Neural progenitor cell (in vitro differentiated cells): ENCODE measurements around the gene MED14. TPM values are rescaled to one million over a fixed set of nuclear protein-coding genes. Genes with fewer than 3 reads are reported as not detected.
A peak's percentile ranks its signal among the peaks of the same experiment; 100 is the strongest.

Source experiments
- DNase-seq: peaks from one replicate; pipeline ENCODE4 v3.0.0-alpha.2; 2016; ENCODE audit warnings: low spot score
- H2AFZ ChIP-seq: fragments of 200-600 bp; sonication (generic); replicated peaks from 2 replicates; pipeline ENCODE4 v1.6.1; 2016; ENCODE audit warnings: antibody characterized with exemption
- H3F3A ChIP-seq: fragments of 200-600 bp; sonication (generic); 2 replicates; pipeline ENCODE4 v1.6.1; 2016; ENCODE audit warnings: antibody characterized with exemption, low read depth
- H3K27ac ChIP-seq: fragments of 200-600 bp; sonication (generic); 2 replicates; pipeline ENCODE4 v1.5.1; 2016; ENCODE audit warnings: mild to moderate bottlenecking
- H3K27me3 ChIP-seq: fragments of 200-600 bp; sonication (generic); 2 replicates; pipeline ENCODE4 v1.6.1; 2016; ENCODE audit warnings: mild to moderate bottlenecking, moderate library complexity
- H3K36me3 ChIP-seq: fragments of 200-600 bp; sonication (generic); 2 replicates; pipeline ENCODE4 v1.5.1; 2016
- H3K4me1 ChIP-seq: fragments of 200-600 bp; sonication (generic); 2 replicates; pipeline ENCODE4 v1.6.1; 2016; ENCODE audit warnings: mixed run types
- H3K4me2 ChIP-seq: fragments of 200-600 bp; sonication (generic); 2 replicates; pipeline ENCODE4 v1.6.1; 2016
- H3K4me3 ChIP-seq: fragments of 200-600 bp; sonication (generic); 2 replicates; pipeline ENCODE4 v1.5.1; 2016
- H3K79me2 ChIP-seq: fragments of 200-600 bp; sonication (generic); 2 replicates; pipeline ENCODE4 v1.6.1; 2016; ENCODE audit warnings: low read depth
- H3K9ac ChIP-seq: fragments of 200-600 bp; sonication (generic); 2 replicates; pipeline ENCODE4 v1.6.1; 2016
- H3K9me3 ChIP-seq: fragments of 200-600 bp; sonication (generic); 2 replicates; pipeline ENCODE4 v1.5.1; 2016; ENCODE audit warnings: low read depth
- H4K20me1 ChIP-seq: fragments of 200-600 bp; sonication (generic); 2 replicates; pipeline ENCODE4 v1.6.1; 2016; ENCODE audit warnings: low read depth
- H3K27ac Mint-ChIP-seq: 3 replicates; pipeline ENCODE4 v1.8.0; 2021; ENCODE audit warnings: mixed read lengths
- H3K27me3 Mint-ChIP-seq: 2 replicates; pipeline ENCODE4 v1.8.0; 2022; ENCODE audit warnings: low read depth, mild to moderate bottlenecking, inconsistent platforms, moderate library complexity, mixed read lengths; ENCODE audit not compliant: insufficient read depth
- H3K36me3 Mint-ChIP-seq: 3 replicates; pipeline ENCODE4 v1.8.0; 2021; ENCODE audit warnings: mixed read lengths
- H3K4me1 Mint-ChIP-seq: 3 replicates; pipeline ENCODE4 v1.8.0; 2021; ENCODE audit warnings: mixed read lengths
- H3K4me3 Mint-ChIP-seq: 3 replicates; pipeline ENCODE4 v1.8.0; 2021; ENCODE audit warnings: mild to moderate bottlenecking, moderate library complexity, mixed read lengths
- H3K9me3 Mint-ChIP-seq: 3 replicates; pipeline ENCODE4 v1.8.0; 2020; ENCODE audit warnings: mixed read lengths
- EZH2 ChIP-seq: fragments of 200-600 bp; sonication (generic); IDR thresholded peaks from 2 replicates; pipeline ENCODE4 v1.6.1; 2017; ENCODE audit warnings: antibody characterized with exemption, mild to moderate bottlenecking, moderate library complexity
- EZH2phosphoT487 ChIP-seq: fragments of 200-600 bp; sonication (generic); IDR thresholded peaks from 2 replicates; pipeline ENCODE4 v1.6.1; 2017; ENCODE audit warnings: antibody characterized with exemption
- total RNA-seq: library from RNA; depleted of rRNA; stranded (reverse); fragments of >200 nt; gene quantifications from 2 replicates; pipeline ENCODE4 v1.2.3, GENCODE V29; 2015; ENCODE audit warnings: low replicate concordance
- TF ChIP-seq, protein P1 (sequence below): fragments of 200-600 bp; sonication (generic); IDR thresholded peaks from 2 replicates; pipeline ENCODE4 v1.5.1; 2017; ENCODE audit warnings: antibody characterized with exemption, mild to moderate bottlenecking

MED14 gene
- total RNA-seq, 1 donor from 2014 or later = 56.4 TPM

DNA sequence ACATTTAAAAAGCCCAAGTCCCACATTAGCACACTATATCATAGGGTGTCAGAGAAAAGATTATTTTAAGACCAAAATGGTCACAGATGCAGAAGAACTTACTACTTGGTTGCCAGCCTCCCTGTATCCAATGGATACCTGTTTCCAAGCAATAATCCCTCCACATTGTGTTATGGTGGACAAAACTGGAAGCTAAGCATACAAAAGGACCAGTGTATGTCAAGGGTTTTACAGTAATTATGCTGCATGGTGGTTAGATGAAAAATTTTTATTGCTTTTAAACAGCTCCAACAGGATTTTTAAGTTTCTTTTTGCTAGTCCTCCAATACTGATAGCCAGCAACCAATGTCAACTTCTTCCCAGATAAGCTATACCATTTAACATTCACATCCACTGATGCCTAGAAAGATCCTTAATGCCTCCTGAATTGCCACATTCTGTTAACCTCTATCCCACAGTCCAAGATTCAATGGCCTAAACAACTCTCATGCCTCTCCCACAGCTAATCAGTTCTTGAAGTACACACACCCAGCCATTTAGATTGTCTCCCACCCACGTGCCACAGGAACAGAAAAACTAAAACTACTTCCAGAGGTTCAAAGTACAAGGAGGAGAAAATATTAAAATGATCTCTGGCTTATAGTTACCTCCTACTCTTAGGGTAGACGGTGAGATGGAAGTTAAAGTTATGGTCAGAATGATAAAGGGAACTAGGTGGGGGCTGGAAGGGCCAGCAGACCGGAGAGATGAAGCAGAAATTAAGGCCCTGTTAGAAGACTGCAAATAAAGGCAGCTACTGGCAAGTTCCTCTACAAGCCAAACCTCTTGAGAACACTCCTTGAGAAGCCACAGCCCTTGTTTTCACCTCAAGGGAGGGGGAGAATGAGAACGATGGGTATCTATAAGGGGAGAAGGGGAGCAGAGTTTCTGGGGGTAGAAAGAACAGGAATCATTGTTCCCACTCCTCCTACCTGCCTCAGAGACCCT is 5.5 kb downstream of the MED14 start:
- Histone ChIP-seq H3K4me2 (peak overlapping the region; percentile 27), H2AFZ (no peak overlapping the region), H3K9me3 (no peaks in the 10 kb centered on the region), H3K36me3 (no peaks in the 10 kb centered on the region), H3K79me2 (peaks cover 100% of the 10 kb centered on the region), H3K27ac (peak overlapping the region; percentile 31), H3K9ac (no peak overlapping the region), H4K20me1 (peaks cover 52% of the 10 kb centered on the region), H3K27me3 (no peaks in the 10 kb centered on the region), H3K4me3 (no peak overlapping the region), H3F3A (peaks cover 4% of the 10 kb centered on the region), H3K4me1 (peaks cover 18% of the 10 kb centered on the region)
- H3K4me1 Mint-ChIP-seq = peaks cover 25% of the 10 kb centered on the region
- H3K36me3 Mint-ChIP-seq = peaks cover 13% of the 10 kb centered on the region
- no peak overlapping the region for H3K27ac Mint-ChIP-seq
- no peak for DNase-seq
- peaks cover 2% of the 10 kb centered on the region for H3K9me3 Mint-ChIP-seq
- TF ChIP-seq, protein P1, sequence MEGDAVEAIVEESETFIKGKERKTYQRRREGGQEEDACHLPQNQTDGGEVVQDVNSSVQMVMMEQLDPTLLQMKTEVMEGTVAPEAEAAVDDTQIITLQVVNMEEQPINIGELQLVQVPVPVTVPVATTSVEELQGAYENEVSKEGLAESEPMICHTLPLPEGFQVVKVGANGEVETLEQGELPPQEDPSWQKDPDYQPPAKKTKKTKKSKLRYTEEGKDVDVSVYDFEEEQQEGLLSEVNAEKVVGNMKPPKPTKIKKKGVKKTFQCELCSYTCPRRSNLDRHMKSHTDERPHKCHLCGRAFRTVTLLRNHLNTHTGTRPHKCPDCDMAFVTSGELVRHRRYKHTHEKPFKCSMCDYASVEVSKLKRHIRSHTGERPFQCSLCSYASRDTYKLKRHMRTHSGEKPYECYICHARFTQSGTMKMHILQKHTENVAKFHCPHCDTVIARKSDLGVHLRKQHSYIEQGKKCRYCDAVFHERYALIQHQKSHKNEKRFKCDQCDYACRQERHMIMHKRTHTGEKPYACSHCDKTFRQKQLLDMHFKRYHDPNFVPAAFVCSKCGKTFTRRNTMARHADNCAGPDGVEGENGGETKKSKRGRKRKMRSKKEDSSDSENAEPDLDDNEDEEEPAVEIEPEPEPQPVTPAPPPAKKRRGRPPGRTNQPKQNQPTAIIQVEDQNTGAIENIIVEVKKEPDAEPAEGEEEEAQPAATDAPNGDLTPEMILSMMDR = no peak
- H3K27me3 Mint-ChIP-seq = peaks cover 2% of the 10 kb centered on the region
- no peak overlapping the region for H3K4me3 Mint-ChIP-seq

DNA sequence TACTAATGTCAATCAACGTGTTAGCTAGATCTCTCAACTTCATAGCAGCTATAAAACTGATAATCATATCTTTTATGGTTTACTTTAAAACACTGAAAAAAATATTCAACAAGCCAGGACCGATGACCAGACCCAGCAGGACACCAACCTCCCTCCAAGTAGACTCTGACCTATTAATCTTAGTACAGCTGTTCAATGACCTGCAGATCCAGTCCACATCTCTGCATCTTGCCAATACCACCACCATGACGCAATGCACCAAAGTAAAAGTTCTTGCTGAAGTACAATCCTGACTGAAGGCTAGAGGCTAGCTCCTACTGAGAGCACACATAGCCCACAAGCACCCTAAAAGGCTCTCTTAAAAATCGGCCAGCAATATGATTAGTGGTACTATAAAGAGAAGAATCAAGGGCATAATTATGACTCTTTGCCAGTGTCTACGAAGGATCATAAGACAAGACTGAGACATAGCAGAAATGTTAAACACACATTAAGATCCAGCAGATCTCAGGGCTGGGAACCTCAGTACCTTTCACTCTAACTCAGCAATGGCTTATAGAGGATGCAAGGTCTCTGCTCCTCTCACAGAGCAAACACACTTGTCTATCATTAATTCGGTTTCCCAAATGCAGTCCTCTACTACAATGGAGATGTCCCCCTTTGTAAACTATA is 7.6 kb downstream of the MED14 start:
- no peaks in the 10 kb centered on the region for H3K27me3 ChIP-seq
- no peaks in the 10 kb centered on the region for H3K9me3 ChIP-seq
- Mint-ChIP-seq H3K36me3 (peaks cover 17% of the 10 kb centered on the region), H3K27ac (no peak overlapping the region), H3K9me3 (peaks cover 2% of the 10 kb centered on the region), H3K27me3 (no peaks in the 10 kb centered on the region), H3K4me3 (no peak overlapping the region), H3K4me1 (peaks cover 17% of the 10 kb centered on the region)
- H3K4me3 ChIP-seq = no peak overlapping the region
- H4K20me1 ChIP-seq = peaks cover 39% of the 10 kb centered on the region
- no peak overlapping the region for H3K27ac ChIP-seq
- peaks cover 3% of the 10 kb centered on the region for H3K36me3 ChIP-seq
- no peak overlapping the region for H3K9ac ChIP-seq
- no peak for DNase-seq
- no peaks in the 10 kb centered on the region for H3F3A ChIP-seq
- H2AFZ ChIP-seq = no peak overlapping the region
- TF ChIP-seq, protein P1 = no peak
- TF ChIP-seq EZH2 (no peak), EZH2phosphoT487 (no peak)
- peaks cover 99% of the 10 kb centered on the region for H3K79me2 ChIP-seq
- H3K4me1 ChIP-seq = peaks cover 13% of the 10 kb centered on the region
- no peak overlapping the region for H3K4me2 ChIP-seq

DNA sequence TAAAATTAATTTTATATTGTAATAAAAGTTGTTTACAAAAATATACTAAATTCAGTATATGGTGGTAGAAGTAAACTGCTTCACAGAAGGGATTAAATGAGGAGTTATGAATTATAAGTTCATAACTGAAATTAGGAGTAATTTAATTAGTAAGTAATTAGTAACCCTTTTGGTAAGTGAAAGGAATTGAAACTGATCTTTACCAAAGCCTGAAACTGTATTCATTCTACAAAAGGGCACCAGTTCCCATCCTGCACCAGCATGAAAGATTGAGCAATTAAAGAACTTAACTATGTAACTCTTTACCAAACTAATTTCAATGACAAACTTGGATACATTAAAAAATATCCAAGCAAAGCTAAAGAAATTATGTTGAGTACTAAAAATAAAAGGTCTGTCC is 8.2 kb downstream of the MED14 start:
- Mint-ChIP-seq H3K9me3 (peaks cover 2% of the 10 kb centered on the region), H3K27ac (no peak overlapping the region), H3K27me3 (no peaks in the 10 kb centered on the region), H3K4me1 (peaks cover 17% of the 10 kb centered on the region), H3K36me3 (peaks cover 22% of the 10 kb centered on the region), H3K4me3 (no peak overlapping the region)
- no peak overlapping the region for H3K4me2 ChIP-seq
- peaks cover 7% of the 10 kb centered on the region for H3K36me3 ChIP-seq
- no peak overlapping the region for H3K4me3 ChIP-seq
- no peak overlapping the region for H3K27ac ChIP-seq
- H4K20me1 ChIP-seq = peaks cover 39% of the 10 kb centered on the region
- peaks cover 99% of the 10 kb centered on the region for H3K79me2 ChIP-seq
- H3K4me1 ChIP-seq = peaks cover 19% of the 10 kb centered on the region
- H2AFZ ChIP-seq = no peak overlapping the region
- DNase-seq = no peak
- no peak overlapping the region for H3K9ac ChIP-seq
- H3K27me3 ChIP-seq = no peaks in the 10 kb centered on the region
- no peaks in the 10 kb centered on the region for H3K9me3 ChIP-seq
- TF ChIP-seq EZH2 = no peak
- no peak for TF ChIP-seq EZH2phosphoT487
- TF ChIP-seq, protein P1 = no peak
- no peaks in the 10 kb centered on the region for H3F3A ChIP-seq
